HG03175 (cell line): ENCODE results near the gene HAO1.
"Not testable (repeated sequence)": the region's sequence is repeated elsewhere in the genome, so short reads cannot be mapped to it uniquely, and the experiment has no call there.

Experiments
- ATAC-seq: cut with Tn5 transposase; IDR thresholded peaks from one replicate; pipeline ENCODE4 v1.9.1; 2021; ENCODE audit warnings: mild to moderate bottlenecking, moderate library complexity; ENCODE audit not compliant: unreplicated experiment

The HAO1 gene

DNA sequence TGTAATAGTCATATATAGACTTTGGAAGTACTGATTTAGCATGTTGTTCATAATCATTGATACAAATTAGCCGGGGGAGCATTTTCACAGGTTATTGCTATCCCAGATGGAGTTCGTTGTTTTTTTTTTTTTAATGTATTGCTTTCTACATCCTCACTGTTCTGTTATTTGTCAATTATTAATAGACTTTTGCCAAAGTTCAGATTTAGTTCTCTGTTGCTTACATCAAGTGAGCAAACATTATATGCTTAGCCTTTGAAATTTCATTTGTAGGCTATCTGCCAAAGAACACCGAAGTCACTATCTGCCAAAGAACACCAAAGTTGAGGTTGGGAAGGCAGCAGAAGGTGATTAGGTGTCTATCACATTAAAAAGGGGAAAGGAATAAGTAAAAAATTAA, at the start of gene HAO1:
Gene HAO1 (minus strand): TSS at position 118 of the 400 bp plus-strand sequence. CDS start 36 bp downstream, at position 82.
- no peak for ATAC-seq

DNA sequence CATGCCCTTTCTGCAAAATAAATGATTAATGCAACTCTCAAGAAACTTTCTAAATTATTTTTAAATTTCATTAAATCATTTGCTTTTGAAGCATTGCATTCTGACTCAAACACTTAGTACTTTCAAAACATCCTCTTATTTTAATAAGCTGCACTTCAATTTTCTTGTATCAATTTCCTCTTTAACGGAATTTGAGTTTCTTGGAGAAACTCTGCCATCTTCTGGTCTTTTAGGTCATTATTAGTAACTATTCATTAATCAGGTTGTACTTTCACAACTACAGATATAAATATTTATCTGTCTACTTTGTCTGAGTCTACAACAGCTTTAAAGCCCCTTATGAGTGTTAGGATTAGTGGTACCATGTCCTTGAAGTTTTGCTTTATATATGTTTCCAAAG, 49.1 kb upstream of the HAO1 start:
- no peak for ATAC-seq

DNA sequence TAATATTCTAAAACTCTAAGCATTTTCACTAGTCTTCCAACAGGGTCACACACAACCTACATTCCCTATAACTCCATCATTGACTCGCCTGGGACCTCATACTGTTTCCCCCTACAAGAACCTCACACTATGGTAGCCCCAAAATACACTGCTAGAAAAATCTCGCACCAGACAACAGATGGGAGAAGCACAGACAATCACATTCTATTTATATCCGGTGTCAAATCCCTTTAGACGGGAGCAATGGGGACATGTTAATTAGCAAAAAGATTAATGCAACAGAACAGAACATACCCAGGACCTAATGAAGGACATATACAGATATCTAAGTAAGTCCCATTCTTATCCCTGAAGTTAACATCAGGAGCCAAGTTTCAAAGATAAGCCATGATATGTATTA, 45.7 kb upstream of the HAO1 start:
- ATAC-seq = no peak

DNA sequence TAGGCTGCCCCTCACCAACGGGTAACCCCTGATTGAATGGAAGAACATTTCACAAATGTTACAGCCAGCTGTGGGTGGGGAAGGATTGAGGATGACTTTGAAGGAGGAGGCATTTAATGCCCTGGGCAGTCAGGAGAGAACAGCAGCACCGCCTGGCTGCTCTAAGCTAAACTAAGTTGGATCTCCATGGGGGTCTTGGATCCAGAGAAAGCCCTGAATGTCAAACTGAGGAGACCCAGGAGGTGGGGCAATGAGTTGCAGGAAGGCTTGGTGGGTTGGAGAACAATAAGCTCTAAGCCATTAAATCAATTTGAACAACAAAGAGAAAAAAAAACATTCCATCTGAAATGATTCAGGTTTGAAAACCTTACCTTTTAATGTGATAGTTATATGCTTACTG, 43.9 kb upstream of the HAO1 start:
- no peak for ATAC-seq

DNA sequence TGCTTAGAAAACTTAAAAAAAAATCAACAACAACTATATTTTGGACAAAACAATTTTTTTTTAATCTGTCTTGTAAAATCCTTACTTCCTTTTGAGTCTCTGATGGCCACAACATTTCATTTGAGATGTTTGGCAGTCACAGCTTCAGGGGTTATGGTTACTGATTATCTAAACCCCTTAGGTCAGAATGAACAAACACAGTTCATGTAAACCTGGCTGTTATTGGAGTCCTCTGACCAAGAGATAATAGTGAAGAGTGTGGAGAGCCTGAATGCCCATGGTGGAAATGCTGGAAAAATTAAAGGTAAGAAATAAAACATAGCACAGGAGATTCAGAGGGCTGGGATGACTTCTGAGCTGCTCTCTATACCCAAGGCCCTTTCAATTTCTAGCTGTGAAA, 41.1 kb upstream of the HAO1 start:
- ATAC-seq = no peak

DNA sequence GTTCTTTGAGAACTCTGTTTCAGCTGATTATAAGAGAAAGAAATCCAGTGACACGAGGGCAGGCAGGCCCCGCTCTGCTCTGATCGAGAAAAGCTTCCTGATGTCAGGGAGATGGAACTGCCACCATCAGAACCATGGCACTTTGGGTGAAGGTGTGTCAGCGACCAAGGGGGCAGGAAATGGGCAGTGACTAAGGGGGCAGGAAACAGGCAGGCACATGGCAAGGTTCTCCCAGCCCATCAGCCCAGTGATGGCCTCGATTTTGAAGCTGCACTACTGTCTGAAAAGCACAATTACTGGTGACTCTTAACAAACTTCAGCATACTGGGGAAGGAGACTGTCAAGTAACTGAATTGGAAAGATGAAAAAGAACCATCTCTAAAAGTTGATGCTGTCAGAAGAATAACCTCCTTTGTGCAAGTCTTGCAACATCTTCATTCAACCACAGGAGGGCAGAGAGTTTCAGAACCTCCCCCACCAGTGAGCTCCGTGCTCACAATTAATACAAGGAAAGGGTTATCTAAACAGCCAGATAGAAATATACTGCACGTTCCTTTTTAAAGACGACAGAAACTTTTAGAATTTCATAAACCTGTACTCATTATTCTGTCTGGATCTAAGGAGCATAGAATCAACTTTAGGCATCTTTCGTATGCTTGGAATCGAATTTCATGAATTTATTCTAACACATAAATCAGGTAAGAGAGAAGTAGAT, 40.2 kb upstream of the HAO1 start:
- ATAC-seq = peak; percentile 78

DNA sequence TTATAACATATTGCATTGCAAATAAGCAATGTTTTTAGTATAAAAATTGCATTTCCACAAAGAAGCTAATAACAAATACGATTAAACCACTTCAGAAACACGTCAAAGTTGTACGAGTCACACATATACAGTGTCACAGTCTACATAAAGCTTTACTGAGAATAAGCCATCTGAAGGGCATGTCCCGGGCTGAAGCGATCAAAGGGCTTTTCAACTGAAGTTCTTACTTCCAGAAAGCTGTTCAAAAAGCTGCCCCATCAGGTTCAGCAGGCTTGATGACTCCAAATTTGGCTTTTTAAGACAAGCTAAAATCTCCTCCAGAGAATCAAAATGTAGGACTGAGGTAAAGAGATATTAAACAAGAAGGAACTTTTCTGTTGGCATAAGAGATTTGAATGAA, 37.5 kb upstream of the HAO1 start:
- no peak for ATAC-seq

DNA sequence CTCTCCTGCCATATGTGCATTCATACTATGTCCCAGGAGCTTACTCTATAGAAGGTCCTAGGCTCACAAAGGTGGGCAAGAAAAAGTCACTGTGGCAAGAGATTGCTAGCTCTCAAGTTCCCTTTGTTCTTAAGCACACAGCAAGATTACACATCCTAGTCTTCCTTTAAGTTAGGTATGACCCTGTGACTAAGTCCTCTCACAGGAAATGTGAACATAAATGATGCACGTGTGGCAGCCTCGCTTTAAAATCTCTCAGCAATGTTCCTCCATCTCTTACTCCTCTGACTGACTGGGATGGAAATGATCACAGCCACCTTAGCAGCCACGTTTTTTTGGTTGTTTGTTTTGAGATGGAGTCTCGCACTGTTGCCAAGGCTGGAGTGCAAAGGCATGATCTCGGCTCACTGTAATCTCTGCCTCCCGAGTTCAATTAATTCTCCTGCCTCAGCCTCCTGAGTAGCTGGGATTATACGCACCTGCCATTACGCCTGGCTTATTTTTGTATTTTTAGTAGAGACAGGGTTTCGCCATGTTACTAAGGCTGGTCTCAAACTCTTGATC, 35.7 kb upstream of the HAO1 start:
- ATAC-seq = no peak

DNA sequence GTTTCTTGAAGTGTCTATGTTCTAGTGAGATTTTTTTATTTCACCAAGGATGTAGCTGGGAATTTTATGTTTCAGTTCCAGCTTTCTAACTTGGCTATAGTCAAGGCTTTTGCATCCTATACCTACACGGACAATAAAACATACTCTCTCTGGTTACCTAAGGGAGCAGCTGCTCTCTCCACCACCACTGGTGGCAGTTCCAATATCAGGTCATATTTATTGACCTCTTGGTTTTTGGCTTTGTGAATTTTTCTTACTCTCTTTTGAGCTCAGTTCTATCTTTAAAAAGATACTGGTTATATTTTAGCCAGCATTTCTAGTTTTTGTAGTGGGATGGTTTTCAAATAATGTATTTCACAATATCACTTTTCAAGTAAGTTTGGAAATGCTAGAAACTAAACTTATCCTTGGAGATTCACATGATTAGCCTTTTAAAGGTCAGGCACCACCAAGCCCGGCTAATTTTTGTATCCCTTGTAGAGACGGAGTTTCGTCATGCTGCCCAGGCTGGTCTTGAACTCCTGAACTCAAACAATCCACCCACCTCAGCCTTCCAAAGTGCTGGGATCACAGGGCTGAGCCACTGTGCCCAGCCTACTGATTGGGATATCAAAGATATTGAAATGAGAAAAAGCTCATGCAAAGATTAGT, 34.7 kb upstream of the HAO1 start:
- no peak for ATAC-seq

DNA sequence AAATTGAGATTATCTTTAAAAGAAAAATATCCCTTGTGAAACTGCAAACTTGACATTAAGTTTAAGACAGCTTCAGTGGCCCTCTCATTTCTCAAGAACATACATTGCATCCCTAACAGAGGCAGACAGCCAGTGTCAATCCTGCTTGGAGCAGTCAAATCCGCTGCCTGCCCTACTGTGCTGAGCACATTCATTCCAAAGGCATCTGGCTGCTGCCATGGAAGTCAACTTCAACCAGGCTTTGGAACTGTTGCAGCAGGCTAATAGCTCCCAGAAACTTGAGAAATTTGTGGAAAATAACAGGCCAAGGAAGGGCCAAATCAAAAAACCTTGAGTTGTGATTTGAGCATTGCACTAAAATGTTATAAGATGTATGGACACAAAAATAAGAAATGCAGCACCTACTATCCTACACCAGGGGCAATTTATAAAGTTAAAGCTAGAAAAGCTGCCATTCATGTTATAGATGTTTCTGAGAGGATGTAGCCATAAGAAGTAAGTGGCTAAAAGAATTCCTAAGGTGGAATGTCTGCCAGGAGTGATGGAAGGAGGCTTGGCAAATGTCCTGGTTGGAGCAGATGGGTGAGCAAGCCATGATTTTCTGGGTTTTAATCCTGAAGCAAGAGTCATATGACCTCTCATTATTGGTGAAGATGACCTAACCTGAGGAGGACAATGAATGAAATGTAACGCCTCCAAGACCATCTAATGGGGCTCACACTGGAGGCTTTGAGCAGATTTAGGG, 31.4 kb upstream of the HAO1 start:
- no peak for ATAC-seq

DNA sequence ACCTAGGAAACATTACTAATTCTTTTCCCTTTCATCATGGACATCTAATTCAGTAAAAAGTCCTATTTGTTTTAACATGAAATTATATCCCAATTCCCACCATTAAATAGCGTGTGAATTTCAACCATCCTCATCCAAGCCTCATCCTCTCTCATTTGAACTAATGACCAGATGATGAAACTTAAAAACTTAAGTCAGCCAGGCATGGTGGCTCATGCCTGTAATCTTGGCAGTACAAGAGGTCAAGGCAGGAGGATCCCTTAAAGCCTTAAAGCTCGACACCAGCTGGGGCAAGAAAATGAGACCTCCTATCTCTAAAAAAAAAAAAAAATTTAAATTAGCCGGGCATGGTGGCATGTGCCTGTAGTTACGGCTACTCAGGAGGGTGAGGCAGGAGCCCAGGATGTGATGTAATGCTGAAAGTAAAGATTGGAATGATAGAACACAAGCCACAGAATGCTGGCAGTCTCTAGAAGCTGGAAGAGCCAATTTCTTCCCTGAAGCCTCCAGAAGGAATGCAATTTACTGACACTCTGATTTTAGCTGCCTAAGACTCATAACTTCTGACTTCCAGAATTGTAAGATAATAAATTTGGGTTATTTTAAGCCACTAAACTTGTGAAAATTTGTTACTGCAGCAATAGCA, 27.1 kb upstream of the HAO1 start:
- no peak for ATAC-seq

DNA sequence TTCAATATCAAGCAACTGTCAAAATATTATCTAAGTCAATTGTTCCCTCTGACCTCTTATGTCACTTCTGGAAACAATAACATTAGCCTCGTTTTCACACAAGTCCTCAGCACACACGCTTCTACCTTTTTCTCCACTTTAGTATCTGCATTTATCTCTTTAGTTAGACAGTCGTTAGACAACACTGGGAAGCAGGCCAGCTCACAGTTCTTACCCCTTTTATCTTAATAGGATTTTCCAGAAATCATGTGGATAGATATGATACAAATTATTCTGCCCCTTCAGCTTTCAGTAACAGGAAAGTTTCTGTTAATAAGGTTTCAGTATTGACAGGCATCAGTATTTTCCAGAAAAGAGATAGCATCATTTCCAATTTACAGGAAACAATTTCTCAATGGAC, 25.9 kb upstream of the HAO1 start:
- ATAC-seq = no peak

DNA sequence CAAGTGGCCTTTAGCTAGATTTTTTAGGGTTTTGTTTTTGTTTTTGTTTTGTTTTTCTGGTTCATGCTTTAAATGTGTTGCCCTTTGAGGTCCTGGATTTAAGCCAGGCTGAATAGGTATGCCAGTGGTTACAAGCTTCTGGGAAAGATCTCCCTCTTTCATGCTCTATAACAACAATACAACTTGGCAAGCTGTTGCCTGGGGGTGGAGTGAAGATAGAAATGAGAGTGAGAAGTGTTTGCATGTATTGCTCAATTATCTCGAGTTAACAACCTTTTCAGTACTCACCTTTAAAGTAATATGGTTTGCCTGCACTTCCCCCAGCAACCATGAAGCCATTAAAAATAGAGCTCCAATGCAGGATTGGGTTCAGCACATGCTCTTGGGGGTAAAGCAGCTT, 19.2 kb upstream of the HAO1 start:
- no peak for ATAC-seq

DNA sequence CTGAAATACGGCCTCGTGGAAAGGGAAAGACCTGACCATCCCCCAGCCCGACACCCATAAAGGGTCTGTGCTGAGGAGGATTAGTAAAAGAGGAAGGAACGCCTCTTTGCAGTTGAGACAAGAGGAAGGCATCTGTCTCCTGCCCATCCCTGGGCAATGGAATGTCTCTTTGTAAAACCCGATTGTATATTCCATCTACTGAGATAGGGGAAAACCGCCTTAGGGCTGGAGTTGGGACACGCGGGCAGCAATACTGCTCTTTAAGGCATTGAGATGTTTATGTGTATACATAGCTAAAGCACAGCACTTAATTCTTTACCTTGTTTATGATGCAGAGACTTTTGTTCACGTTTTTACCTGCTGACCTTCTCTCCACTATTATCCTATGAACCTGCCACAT, 16.3 kb upstream of the HAO1 start:
- ATAC-seq = not testable (repeated sequence)

DNA sequence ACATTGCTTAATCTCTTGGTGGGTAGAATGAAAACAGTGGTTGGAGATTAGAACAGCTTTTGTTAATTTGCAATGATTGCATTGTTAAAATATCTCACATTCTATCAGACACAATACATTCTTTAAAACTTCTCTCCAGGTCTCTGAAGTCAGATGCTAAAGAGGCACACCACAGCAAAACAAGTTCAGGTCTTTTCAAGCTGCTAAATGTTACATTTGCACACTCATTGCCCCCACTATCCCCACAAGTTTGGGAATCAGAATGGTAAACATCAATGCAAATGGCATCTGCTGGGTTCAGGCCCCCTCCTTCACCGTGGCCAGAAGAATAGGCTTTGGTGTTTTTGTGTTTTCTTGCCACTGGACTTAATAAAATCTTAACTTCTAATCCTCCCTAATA, 10.1 kb upstream of the HAO1 start:
- no peak for ATAC-seq

DNA sequence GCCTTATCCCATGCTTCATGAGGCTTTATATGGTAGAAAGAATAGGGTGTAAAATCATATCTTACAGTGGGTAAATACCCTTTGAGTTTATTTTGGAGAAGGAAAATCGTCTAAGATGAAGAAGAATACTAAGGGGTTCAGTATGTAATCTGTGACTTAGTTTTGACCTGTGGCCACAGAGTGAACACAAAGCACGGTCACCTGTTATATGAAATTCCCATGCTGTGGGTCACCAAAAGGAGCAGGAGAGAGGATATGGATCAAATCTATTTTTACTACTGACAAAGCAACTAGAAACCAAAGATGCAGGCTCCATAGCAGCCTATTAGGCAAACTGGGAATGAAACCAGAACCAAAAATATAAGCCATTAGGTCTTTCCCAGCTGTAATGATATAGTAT, 3.6 kb upstream of the HAO1 start:
- no peak for ATAC-seq

DNA sequence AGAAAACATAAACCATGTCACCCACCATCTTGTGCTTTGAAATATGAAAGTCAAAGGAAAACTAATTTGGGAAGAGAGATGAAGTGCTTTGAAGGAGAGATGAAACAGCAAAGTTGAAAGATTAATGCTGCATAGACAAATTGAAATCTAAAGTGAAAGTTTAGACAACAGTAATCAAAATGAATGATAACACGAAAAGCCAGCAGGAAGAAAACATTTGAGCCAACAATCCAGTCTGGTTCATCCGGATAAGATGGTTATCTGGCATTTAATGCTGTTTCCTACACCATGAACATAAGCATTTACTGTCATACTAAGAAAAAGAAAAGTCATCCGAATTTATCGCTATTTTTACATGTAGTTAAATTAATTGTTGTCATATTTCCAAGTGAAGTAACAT, 595 bp downstream of the HAO1 start:
- ATAC-seq = no peak

DNA sequence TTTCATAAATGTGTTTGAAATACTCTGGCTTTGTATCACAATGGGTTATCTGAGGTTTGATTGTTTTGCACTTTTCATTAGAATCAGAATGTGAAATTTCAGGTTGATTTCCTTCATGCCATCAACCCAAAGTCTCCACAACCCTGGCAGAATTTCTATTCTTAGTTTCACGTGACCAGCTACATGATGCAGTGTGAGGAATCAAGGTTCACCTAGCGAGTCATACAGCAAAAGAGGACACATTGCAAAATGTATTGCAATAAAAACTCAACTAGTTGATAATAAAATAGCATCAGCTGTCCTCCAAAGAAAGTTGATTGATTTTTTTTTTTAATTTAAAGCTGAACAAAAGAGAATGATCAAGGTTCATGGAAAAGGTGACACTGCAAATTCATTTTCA, 2.2 kb downstream of the HAO1 start:
- no peak for ATAC-seq

DNA sequence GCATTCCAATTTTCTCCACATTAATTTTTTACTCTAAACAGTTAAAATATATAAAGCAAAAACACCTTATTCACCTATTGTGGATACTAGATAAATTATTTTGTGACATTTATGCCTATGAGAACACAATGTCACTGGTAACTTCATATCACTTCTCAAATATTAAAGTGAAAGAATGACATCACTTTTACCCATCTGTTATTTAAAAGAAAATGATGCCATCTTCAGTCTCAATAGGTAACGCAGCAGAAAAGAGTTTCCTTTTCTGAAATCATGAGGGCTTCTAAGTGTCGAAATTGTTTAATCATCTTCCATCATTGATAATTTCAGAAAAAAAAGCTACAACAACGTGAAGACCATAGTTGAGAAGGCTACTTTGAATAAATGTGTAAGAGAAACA, 2.9 kb downstream of the HAO1 start:
- ATAC-seq = no peak

DNA sequence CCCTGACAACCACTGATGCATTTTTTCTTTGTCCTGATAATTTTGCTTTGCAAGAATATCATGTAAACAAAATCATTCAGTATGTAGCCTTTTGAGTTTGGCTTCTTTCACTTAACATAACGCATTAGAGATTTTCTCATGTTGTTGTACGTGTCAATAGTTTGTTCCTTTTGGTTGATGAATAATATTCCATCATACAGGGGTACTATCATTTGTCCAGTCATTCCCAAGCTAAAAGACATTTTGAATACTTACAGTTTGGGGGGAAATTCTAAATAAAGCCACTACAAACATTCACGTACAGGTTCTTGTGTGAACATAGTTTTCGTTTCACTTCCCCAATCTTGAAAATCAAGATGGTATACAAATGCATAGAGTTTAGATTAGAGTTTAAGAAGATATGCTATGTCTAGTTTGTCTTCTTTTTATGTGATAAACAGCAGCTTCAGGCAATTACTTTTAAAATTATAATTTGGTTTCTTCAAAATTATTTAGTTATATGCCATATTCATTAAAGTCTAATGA, 5.2 kb downstream of the HAO1 start:
- peak; percentile 69 for ATAC-seq

DNA sequence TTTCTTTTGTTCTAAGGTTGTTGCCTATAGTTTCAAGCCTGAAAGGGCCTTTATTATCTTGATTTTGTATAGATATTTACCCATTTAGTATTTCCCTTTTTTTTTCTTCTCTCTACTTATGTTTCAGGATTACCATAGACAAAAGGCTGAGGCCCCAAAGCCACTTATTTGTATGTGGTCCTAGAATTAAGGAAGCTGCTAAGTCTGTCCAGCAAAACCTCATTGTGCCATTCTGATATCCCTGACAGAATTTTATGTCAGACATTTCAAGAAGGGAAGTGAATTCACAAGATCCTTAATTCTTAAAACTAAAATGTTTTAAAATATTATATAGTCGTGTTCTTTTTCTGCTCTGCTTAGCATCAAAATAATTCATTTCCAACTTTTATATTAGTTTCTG, 6.9 kb downstream of the HAO1 start:
- ATAC-seq = no peak
